ENCODE measurements around the gene DIAPH3.
A peak's percentile ranks its signal among the peaks of the same experiment; 100 is the strongest.

The DIAPH3 gene

DNA sequence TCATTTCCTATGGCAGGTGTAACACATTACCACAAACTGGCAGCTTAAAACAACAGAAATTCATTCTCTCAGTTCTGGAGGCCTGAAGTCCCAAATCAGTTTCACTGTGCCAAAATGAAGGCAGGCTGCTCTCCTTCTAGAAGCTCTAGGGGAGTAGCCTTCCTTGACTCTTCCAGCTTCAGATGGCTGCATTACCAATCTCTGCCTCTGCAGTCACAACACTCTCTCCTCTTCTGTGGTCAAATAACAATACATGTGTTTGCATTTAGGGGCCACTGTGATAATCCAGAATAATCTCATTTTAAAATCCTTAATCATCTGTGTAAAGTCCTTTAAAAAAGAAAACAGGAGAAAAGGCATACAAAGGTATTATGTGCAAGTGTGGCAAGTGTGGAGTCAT lies 7.8 kb downstream of the DIAPH3 start:
- DNase-seq (ENCODE audit: low spot score): no peak

DNA sequence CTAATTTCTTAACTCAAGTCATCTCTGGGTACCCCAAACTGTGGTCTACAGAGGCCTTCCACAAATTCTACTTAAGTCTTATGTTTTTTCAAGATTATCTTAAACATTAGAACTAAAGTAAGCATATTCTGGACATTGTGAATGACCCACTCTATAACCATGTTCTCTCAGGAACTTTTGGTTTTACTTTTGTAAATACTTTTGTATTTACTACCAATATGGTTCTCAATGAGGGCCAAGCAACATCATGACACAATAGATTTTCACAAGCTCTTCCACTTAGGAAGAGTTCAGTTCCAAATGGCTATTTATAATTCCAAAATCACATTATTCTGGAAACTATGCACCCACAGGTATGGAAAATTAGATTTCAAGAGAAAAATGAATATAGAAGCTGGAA lies 10.8 kb downstream of the DIAPH3 start:
- no peak for DNase-seq (ENCODE audit: low spot score)

- DNase-seq (ENCODE audit: low spot score): no peak
These were observed 11.6 kb downstream of the DIAPH3 start for GRCh38 chr13:60152114-60152513.

- no peak for DNase-seq (ENCODE audit: low spot score)
These were observed 13.2 kb downstream of the DIAPH3 start for GRCh38 chr13:60150538-60150937.

DNA sequence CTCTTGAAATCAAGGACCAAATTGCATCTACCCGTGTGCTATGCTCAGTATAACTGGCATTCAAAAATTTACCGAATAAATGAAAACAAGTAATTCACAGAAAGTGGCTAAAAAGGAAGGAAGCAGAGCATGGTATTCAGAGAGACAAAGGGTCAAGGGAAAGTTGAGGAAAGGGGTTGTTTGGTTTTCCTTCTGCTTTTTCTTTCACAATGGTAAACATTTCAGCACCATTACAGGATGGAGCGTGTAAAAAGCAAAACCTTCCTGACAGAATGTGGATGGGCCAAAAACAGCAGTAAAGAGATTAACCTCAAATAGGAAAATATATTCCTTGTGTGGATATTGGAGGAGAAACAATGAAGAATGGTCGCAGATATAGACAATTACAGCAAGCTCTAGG lies 14.8 kb downstream of the DIAPH3 start:
- DNase-seq (ENCODE audit: low spot score): no peak

- DNase-seq (ENCODE audit: low spot score): no peak
These were observed 16.4 kb downstream of the DIAPH3 start for GRCh38 chr13:60147361-60147760.

DNA sequence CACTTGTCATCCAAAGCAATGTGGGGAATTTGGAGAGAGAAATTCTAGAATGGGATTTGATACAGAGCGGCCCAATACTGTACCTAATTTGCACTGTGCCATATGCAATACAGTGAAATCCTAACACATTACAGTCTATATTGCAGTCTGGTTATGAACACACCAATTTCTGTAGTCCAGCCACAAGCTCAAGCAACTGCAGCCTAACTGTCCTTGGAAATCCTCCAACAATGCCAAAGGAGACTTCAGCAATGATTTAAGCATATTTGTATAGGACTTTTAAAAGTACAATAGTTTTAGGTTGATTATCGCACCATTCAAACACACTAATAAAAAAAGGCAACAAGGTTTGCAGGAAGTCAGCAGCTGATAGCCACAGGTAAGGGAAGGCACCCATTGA lies 17.3 kb downstream of the DIAPH3 start:
- DNase-seq (ENCODE audit: low spot score): no peak

DNA sequence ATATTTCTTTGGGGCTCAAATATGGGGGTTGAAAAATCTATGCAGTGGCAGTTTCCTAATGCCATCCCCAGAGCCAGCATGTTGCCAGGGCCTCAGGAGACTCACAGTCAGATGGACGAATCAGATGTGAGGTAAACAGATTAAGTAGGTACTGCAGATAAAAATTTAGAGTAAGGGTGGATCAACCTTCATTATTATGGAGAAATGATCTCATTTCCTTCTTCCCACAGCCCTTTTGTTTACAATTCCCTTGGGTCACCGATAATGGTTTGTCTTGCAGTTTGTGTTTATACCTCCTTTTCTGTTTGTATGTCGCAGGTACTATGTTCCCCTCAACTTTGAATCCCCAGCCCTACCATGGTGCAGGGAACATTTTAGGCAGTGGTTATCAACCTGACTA lies 20.0 kb downstream of the DIAPH3 start:
- DNase-seq (ENCODE audit: low spot score): no peak

DNA sequence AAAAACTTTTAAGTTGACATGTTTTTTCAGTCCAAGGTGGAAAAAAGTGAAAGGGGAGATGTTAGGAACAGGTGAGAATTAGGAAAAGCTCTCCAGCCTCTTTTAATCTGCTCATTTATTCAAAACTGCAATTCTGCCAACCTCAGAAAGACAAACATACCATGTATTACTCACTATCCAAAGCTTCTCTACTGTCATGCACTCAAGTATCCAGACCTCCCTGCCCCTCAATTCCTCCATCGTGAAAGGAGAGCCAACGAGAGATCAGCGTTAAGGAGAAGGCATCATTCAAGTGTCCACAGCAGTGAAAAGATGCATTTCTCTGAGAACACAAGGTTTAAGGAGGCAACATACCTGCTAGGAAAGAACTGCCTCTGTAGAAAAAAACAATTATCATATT lies 24.5 kb downstream of the DIAPH3 start:
- no peak for DNase-seq (ENCODE audit: low spot score)

- no peak for DNase-seq (ENCODE audit: low spot score)
These were observed 25.1 kb downstream of the DIAPH3 start for GRCh38 chr13:60138674-60139073.

GRCh38 chr13:60137911-60138560 lies 25.7 kb downstream of the DIAPH3 start:
- DNase-seq (ENCODE audit: low spot score): no peak

DNA sequence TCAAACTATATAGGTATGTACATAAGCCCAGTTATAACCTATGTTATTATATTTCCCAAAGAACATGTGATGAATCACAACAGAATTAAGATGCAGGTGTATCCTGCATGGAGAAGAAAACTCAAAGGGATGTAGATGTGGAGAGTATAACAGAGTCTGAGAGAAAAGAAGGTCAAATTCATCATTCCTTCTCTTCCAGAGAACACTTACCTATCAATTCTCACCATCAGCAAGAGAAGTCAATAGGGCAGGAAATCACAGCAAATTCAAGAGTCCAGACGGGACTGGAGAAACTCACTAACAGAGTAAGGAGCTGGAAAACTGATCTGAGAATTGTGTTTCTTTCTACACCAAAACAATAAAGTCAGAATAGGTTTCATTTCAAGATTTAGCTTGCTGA lies 28.4 kb downstream of the DIAPH3 start:
- no peak for DNase-seq (ENCODE audit: low spot score)

DNA sequence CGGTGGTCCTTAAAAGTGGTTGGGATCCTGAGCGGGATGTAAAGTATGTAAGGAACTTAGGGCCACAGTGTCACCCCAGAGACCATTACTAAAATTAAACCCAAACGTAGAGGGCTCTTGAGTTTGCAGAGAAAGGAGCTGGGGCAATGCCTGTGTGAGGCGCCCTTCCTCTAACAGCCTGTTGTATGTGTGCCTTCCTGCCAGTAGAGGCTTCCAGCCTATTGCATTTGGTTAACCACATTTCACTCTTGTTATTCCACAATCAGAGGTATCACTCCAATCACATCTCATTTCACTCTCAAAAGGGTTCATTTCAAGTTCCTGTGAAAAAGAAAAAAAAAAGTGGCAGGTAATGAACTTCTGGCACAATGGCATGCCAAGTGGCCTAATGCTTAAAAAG lies 29.4 kb downstream of the DIAPH3 start:
- no peak for DNase-seq (ENCODE audit: low spot score)

DNA sequence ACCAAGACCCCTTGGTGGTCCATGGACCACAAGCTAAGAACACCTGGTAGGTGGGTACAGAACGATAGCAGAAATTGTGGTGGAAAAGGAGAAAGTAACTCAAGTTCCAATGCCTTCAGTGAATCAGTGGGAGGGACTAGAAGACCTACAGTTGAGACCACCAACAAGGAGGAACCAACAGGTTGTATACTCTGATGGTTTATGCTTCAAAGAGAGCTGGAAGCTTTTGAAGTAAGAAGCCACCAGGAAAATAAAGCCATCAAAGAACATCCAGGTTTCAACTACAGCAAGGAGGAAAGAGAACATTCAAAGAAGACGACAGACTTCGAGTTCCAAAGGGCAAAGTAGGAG lies 42.4 kb downstream of the DIAPH3 start:
- no peak for DNase-seq (ENCODE audit: low spot score)

DNA sequence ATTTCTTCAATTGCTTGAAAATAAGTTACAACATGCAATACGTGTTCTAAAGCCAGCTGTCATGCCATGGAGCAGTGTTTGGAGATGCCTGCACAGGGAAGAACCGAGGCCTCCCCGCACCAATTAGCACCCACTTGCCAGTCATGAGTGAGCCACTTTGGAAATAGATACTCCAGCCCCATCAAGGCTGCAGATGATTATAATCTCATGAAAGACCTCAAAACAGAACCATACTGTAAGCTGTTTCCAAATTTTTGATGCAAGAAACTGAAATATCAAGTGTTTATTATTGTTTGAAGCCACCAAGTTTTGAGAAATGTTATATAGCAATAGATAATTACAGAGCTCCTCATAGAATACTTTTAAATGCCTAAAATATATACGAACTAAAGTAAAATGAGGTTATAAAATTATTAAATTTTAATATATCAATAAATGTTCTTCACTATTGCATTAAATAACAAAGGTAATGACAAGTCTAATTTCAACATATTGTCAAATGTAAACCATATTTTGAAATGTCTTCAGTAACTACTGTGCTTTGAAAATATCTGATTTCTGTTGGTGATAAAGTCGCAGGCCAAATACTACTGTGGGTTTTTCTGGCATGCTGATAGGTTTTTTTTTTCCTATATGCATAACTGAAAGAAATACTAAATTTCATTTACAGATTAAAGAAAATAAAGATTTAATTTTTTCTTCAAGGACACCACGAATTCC lies 43.0 kb downstream of the DIAPH3 start:
- DNase-seq (ENCODE audit: low spot score): no peak

GRCh38 chr13:60118696-60119400 lies 44.9 kb downstream of the DIAPH3 start:
- DNase-seq (ENCODE audit: low spot score): no peak

- DNase-seq (ENCODE audit: low spot score): peak; percentile 3
These were observed 49.2 kb downstream of the DIAPH3 start for GRCh38 chr13:60114499-60115028.

DNA sequence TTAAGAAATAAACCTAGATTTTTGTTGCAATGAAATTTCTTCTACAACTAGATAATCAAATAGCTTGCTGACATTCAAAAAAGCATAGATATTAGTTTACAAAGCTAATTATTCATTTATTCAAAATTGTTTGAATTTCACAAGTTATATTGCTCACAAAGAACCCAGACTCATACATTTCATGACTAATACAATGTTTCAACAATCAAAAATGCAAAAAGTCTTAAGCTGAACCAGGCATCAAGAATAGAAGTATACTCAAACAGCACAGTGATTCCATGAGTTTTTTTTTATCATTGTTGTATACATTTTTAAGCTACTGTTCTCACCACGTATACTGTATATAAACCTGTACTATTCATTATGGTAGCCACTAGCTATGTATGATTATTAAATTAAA lies 51.0 kb downstream of the DIAPH3 start:
- no peak for DNase-seq (ENCODE audit: low spot score)

DNA sequence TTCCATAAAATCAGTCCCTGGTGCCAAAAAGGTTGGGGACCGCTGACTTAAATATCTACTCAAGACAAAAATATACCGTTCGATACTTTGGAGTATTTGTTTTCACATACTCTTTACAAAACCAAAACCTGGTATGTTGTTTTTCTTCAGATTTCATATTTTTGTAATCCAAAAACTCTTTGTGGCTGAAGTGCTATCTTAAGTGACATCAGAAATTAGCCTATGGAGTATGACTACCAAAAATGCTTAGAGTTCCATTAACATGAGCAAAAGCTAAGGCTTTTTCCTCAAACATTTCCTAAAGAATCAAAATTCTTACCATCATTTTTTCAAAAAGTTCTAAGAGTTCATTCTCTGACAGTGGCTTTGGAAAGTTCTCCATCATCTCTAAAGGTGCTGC lies 52.0 kb downstream of the DIAPH3 start:
- no peak for DNase-seq (ENCODE audit: low spot score)

DNA sequence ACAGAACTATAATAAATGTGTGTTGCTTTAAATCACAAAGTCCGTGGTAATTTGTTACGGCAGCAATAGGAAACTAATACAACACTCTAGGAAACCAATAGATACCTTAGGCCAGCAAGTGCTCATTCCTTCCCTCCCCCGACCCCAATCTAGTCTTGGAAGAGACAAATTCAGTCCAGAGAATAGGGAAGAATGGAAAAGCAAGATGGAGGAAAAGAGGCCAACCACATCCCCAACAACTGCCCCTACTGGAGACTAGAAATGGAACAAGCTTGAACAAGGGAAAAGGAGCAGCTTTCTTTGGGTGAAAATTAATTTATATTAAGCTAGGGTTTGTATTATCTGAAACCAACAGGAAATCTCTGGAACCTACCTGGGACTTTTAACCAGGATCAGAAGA lies 54.4 kb downstream of the DIAPH3 start:
- no peak for DNase-seq (ENCODE audit: low spot score)

- DNase-seq (ENCODE audit: low spot score): no peak
These were observed 55.1 kb downstream of the DIAPH3 start for GRCh38 chr13:60108589-60108988.

- DNase-seq (ENCODE audit: low spot score): no peak
These were observed 63.9 kb downstream of the DIAPH3 start for GRCh38 chr13:60099631-60100420.

Data from SW480 (cell line).